Measurements from ENCODE around the gene MUC7. TPM values are rescaled to one million over a fixed set of nuclear protein-coding genes. Genes with fewer than 3 reads are reported as not detected.

MUC7 gene
- polyA plus RNA-seq, 1 donor (not counting 4 experiments of a cell fraction or from before 2014, with no cell fraction given): not detected

- H3K79me2 ChIP-seq (ENCODE audit: control insufficient read depth, insufficient read depth, low read length): no peaks in the 10 kb centered on the region
Measured at GRCh38 chr4:70508801-70509200, 36.8 kb downstream of the MUC7 start.

DNA sequence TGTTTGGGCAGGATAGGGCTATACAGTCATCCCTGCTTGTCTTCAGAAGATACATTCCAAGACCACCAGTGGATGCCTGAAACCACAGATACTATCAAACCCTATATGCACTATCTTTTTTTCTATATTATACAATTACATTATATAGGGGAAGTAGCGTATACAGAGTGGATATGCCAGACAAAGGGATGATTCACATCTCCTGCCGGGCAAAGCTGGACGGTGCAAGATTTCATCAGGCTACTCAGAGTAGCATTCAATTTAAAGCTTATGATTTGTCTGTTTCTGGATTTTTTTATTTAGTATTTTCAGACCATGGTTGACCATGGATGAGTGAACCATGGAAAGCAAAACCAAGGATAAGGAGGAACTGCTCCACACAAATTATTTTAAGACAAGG is 39.4 kb downstream of the MUC7 start:
- Histone ChIP-seq H3K27me3 (ENCODE audit: control insufficient read depth, extremely low read depth, insufficient read depth, low read length) (no peaks in the 10 kb centered on the region), H3K27ac (ENCODE audit: control insufficient read depth, insufficient read depth, low read length) (no peak overlapping the region), H3K9me3 (ENCODE audit: control insufficient read depth, low read depth, low read length) (no peaks in the 10 kb centered on the region), H3K79me2 (ENCODE audit: control insufficient read depth, insufficient read depth, low read length) (no peaks in the 10 kb centered on the region), H3K4me3 (ENCODE audit: control insufficient read depth in 2 of 3, extremely low read depth in 1 of 3, insufficient read depth in 2 of 3, low read depth in 1 of 3, low read length in 3 of 3) (no peak overlapping the region), H3K4me2 (ENCODE audit: control insufficient read depth, extremely low read depth, insufficient read depth, low read depth, low read length) (no peak overlapping the region), H3K36me3 (ENCODE audit: control insufficient read depth in 2 of 2, extremely low read depth in 1 of 2, insufficient read depth in 2 of 2, low read length in 2 of 2) (no peaks in the 10 kb centered on the region), H3K9me1 (ENCODE audit: control insufficient read depth, extremely low read depth, insufficient read depth, low read length) (no peaks in the 10 kb centered on the region), H4K20me1 (ENCODE audit: control insufficient read depth, extremely low read depth, insufficient read depth, low read length) (no peaks in the 10 kb centered on the region), H3K9ac (ENCODE audit: control insufficient read depth, extremely low read depth, insufficient read depth, low read length) (no peak overlapping the region), H3K4me1 (ENCODE audit: control insufficient read depth, extremely low read depth, insufficient read depth, low read length) (no peaks in the 10 kb centered on the region), H2AFZ (ENCODE audit: control insufficient read depth, low read length) (no peak overlapping the region)
- FAIRE-seq: no peak
- dilution Hi-C loops (cut with MboI; ENCODE audit: extremely low pct_ligation_motif_present, low sequenced_read_pairs): no loop called here
- no peak for TF ChIP-seq CTCF (optimal IDR thresholded peaks at IDR 0.05 in 1 of 3, IDR thresholded peaks at IDR 0.05 in 1 of 3, conservative IDR thresholded peaks at IDR 0.05 in 1 of 3; ENCODE audit: extremely low read depth in 1 of 3, insufficient read depth in 2 of 3, low read length in 3 of 3)
- no peak for TF ChIP-seq EZH2 (IDR thresholded peaks at IDR 0.05; ENCODE audit: low read length)
- DNase-seq (ENCODE audit: low read depth, low spot score): no peak

More at GRCh38 chr4:70508801-70509200, 36.8 kb downstream of the MUC7 start:
- Histone ChIP-seq H3K27ac (ENCODE audit: control insufficient read depth, insufficient read depth, low read length) (no peak overlapping the region), H3K4me3 (ENCODE audit: control insufficient read depth in 2 of 3, extremely low read depth in 1 of 3, insufficient read depth in 2 of 3, low read depth in 1 of 3, low read length in 3 of 3) (no peak overlapping the region), H3K9me3 (ENCODE audit: control insufficient read depth, low read depth, low read length) (no peaks in the 10 kb centered on the region), H3K36me3 (ENCODE audit: control insufficient read depth in 2 of 2, extremely low read depth in 1 of 2, insufficient read depth in 2 of 2, low read length in 2 of 2) (no peaks in the 10 kb centered on the region), H3K4me2 (ENCODE audit: control insufficient read depth, extremely low read depth, insufficient read depth, low read depth, low read length) (no peak overlapping the region), H3K9me1 (ENCODE audit: control insufficient read depth, extremely low read depth, insufficient read depth, low read length) (no peaks in the 10 kb centered on the region), H2AFZ (ENCODE audit: control insufficient read depth, low read length) (no peak overlapping the region), H4K20me1 (ENCODE audit: control insufficient read depth, extremely low read depth, insufficient read depth, low read length) (no peaks in the 10 kb centered on the region), H3K9ac (ENCODE audit: control insufficient read depth, extremely low read depth, insufficient read depth, low read length) (no peak overlapping the region), H3K27me3 (ENCODE audit: control insufficient read depth, extremely low read depth, insufficient read depth, low read length) (no peaks in the 10 kb centered on the region), H3K4me1 (ENCODE audit: control insufficient read depth, extremely low read depth, insufficient read depth, low read length) (no peaks in the 10 kb centered on the region)
- DNase-seq (ENCODE audit: low read depth, low spot score): no peak
- dilution Hi-C loops (cut with MboI; ENCODE audit: extremely low pct_ligation_motif_present, low sequenced_read_pairs): no loop called here
- no peak for FAIRE-seq
- TF ChIP-seq EZH2 (IDR thresholded peaks at IDR 0.05; ENCODE audit: low read length) (no peak), CTCF (optimal IDR thresholded peaks at IDR 0.05 in 1 of 3, IDR thresholded peaks at IDR 0.05 in 1 of 3, conservative IDR thresholded peaks at IDR 0.05 in 1 of 3; ENCODE audit: extremely low read depth in 1 of 3, insufficient read depth in 2 of 3, low read length in 3 of 3) (no peak)

All from keratinocyte (primary cell).